ENCODE measurements around the gene TMEM156. TPM values are rescaled to one million over a fixed set of nuclear protein-coding genes. Genes with fewer than 3 reads are reported as not detected.
"Not testable (repeated sequence)": the region's sequence is repeated elsewhere in the genome, so short reads cannot be mapped to it uniquely, and the experiment has no call there.

TMEM156 gene
- total RNA-seq, 1 donor from 2014 or later: 0.41 TPM

- FAIRE-seq (no peak), DNase-seq (ENCODE audit: low spot score in 2 of 2) (peak; percentile 80 to 82)
Observed at GRCh38 chr4:39044364-39044955, 12.3 kb upstream of the TMEM156 start.

DNA sequence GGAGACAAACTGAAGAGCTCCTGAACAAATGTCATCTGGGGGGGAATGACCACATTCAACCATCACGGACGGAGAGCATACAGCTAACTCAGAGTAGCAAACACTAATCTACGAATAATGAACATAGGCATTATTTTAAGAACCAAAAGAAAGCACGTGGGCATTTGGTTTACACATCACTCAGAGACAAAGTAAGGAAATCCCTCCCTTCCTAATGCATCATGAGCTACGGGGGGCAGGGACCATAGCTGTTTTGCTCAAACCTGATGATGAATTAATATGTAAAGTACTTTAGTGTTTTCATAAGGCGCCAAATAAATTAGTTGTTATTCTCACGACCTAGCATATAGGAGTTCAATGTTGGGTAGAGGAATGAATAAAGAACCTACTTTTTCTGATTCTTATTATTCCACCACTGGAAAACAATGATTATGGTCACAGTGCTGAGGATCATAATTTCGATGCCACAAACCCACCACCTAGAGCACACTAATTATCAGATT, 11.7 kb upstream of the TMEM156 start:
- FAIRE-seq: no peak
- no peak for DNase-seq (ENCODE audit: low spot score in 2 of 2)

DNA sequence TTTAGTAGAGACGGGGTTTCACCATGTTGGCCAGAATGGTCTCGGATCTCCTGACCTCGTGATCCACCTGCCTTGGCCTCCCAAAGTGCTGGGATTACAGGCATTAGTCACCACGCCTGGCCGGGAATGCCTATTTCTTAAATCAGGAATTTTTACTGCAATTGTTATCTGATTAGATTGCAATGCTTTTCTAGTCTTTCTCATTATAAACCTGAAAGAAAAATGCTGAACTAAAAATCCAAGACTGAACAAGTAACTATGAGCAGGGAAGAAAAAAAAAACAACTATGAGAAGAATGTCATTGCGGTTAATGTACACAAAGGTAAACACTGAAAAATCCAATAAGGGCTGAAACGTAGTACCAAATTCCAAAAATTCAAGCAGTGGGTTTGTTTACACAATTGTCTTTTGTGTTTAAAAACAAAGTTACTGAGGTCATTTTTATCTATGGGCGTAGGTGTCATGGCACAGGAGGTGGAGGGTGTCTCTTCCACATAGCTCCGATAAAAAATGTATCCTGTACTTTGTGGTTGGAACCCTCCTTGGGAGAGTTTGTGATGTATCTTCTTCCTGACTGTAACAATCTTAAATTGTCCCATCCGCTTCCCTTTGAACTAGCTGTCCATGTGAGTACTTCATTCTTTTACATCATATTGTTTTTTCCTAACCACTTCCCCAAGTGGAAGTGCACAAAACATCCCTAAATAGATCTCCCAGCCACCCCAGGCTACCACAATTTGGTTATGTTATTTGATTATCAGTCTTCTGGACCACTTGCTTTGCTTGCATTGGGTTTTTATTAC, 11.1 kb upstream of the TMEM156 start:
- FAIRE-seq: no peak
- no peak for DNase-seq (ENCODE audit: low spot score in 2 of 2)

GRCh38 chr4:39042366-39042765, 10.2 kb upstream of the TMEM156 start:
- FAIRE-seq (no peak), DNase-seq (ENCODE audit: low spot score in 2 of 2) (no peak)

- FAIRE-seq (no peak), DNase-seq (ENCODE audit: low spot score in 2 of 2) (no peak)
Observed at GRCh38 chr4:39039108-39039507, 6.9 kb upstream of the TMEM156 start.

- DNase-seq (ENCODE audit: low spot score in 2 of 2) (no peak), FAIRE-seq (no peak)
Observed at GRCh38 chr4:39037941-39038340, 5.7 kb upstream of the TMEM156 start.

GRCh38 chr4:39037491-39037825, 5.2 kb upstream of the TMEM156 start:
- FAIRE-seq: no peak
- no peak for DNase-seq (ENCODE audit: low spot score in 2 of 2)

DNA sequence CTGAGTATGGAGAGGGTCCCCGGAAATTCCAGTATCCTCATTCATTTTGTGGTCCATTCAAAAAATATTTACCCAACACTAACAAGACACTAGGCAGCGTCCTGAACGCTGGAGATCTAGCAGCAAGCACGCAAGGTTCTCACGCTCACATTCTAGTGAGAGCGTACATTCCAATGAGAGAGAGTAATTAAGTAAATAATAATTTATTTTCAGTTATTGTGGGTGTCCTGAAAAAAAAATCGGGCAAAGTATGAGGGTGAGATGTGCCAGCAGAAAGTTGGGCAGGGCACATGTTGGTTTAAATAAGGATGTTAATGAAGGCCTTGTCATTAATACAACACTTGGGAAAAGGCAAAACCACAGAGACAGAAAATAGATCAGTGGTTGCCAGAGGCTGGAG, 4.0 kb upstream of the TMEM156 start:
- FAIRE-seq: no peak
- DNase-seq (ENCODE audit: low spot score in 2 of 2): no peak

GRCh38 chr4:39031590-39032020, 604 bp downstream of the TMEM156 start:
- peak; percentile 3 for FAIRE-seq
- not testable (repeated sequence) for DNase-seq (ENCODE audit: low spot score in 2 of 2)

DNA sequence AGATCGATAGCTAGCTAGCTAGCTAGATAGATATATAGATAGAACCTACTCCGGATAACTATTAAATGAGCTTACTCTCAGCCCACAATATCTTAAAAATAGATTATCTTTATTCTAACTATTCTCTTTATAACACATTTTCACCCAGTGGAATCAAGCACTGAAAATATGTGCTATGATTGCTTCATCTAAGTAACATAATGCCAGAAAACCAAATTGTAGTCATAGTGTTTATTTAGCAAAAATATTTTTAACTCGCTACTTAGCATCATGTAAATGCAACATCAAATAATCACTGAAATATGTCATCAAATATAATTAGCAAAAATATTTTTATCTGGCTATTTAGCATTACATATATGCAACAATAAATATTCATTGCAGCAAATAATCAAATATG, 1.5 kb downstream of the TMEM156 start:
- DNase-seq (ENCODE audit: low spot score in 2 of 2): no peak
- FAIRE-seq: no peak

- no peak for FAIRE-seq
Observed at GRCh38 chr4:39029752-39030694, 2.2 kb downstream of the TMEM156 start.

DNA sequence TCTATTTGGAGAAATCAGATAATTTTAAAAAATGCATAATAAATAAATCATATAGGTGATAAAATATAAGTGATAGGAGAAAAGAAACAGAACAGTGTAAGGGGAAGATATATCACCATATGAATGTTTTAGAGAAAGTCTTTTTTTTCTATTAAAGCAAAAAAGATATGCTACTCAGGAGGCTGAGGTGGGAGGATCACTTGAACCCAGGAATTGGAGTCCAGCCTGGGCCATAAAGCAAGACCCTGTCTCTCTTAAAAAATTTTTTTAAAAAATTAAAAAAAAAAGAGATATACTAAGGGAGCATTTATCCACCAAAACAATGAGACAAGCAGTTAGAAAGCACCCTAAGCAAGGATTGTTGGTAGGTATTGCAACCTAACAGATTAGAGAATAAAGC, 6.1 kb downstream of the TMEM156 start:
- no peak for DNase-seq (ENCODE audit: low spot score in 2 of 2)
- FAIRE-seq: no peak

More at GRCh38 chr4:39029752-39030694, 2.2 kb downstream of the TMEM156 start:
- DNase-seq (ENCODE audit: low spot score in 2 of 2): no peak

GRCh38 chr4:39025552-39026085, 6.6 kb downstream of the TMEM156 start:
- no peak for FAIRE-seq
- DNase-seq (ENCODE audit: low spot score in 2 of 2): no peak

DNA sequence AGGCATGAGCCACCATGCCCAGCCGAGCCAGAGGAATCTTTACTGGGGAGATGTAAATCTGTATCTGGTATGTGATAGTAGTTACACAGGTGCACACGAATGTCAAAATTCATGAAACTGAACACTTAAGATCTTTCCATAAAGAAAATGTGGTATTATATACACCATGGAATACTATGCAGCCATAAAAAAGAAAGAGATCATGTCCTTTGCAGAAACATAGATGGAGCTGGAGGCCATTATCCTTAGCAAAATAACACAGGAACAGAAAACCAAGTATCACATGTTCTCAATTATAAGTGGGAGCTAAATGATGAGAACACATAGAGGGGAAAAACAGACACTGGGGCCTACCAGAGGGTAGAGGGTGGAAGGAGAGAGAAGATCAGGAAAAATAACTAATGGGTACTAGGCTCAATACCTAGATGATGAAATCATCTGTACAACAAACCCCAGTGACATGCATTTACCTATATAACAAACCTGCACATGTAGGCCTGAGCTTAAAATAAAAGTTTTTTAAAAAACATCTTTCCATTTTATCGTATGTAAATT, 7.8 kb downstream of the TMEM156 start:
- no peak for FAIRE-seq
- no peak for DNase-seq (ENCODE audit: low spot score in 2 of 2)

DNA sequence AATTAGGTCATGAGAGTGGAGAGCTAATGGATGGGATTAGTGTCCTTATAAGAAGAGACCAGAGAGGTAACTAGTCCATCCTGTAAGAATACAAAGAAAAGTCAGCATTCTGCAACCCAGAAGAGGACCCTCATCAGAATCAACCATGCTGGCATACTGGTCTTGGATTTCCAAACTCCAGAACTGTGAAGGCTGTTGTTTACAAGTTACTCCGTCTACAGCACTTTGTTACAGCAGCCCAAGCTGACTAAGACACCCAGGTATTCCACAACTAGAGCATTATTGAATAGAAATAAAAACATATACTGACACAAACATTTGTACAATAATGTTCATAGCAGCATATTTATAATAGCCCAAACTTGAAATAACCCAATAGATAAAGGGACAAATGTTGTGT, 9.2 kb downstream of the TMEM156 start:
- no peak for DNase-seq (ENCODE audit: low spot score in 2 of 2)
- FAIRE-seq: no peak

DNA sequence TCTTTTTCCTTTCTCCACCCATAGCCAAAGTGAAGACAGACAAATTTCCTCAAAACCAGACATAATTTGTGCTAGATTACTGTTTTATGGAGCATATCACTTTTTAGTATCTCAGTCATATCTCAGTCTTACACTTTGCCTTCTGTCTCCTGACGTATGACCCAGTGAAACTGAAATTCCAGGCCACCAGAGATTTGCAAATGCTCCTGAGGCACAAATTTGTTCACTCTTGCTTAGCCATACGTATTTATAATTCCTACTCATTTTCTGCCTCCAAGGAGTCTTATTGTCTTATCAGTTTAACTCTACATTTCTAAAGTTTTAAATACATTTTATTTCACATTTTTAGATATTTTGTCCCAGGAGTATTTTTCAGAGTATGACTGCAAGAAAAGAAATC, 10.0 kb downstream of the TMEM156 start:
- no peak for FAIRE-seq
- DNase-seq (ENCODE audit: low spot score in 2 of 2): no peak

- DNase-seq (ENCODE audit: low spot score in 2 of 2): no peak
- FAIRE-seq: no peak
Observed at GRCh38 chr4:39021631-39022030, 10.6 kb downstream of the TMEM156 start.

DNA sequence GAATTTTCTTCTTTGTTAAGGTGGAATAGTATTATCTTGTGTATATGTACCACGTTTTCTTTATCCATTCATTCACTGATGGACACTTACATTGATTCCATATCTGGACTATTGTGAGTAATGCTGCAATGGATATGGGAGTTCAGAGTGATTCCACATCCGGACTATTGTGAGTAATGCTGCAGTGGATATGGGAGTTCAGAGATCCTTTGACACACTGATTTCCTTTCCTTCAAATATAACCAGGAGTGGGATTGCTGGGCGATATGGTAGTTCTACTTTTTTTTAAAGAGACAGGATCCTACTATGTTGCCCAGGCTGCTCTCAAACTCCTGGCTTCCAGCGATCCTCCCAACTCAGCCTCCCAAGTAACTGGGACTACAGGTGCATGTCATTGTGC, 12.1 kb downstream of the TMEM156 start:
- FAIRE-seq: no peak

GRCh38 chr4:39014028-39014427, 18.2 kb downstream of the TMEM156 start:
- DNase-seq (ENCODE audit: low spot score in 2 of 2) (no peak), FAIRE-seq (no peak)

More for the DNA sequence above, 12.1 kb downstream of the TMEM156 start:
- no peak for DNase-seq (ENCODE audit: low spot score in 2 of 2)

DNA sequence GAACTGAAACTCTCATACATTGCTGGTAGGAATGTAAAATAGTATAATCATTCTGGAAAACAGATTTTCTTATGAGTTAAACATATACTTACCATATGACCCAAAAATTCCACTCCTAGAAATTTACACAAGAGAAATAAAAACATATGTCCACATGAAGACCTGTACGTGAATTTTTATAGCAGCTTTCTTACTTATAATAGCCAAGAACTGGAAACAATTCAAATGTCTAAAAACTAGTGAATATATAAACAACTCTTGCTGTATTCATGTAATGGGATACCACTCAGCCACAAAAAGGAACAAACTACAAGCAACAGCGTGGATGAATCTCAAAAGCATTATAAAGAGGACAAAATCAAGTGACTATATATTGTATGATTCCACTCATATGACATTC, 27.5 kb downstream of the TMEM156 start:
- FAIRE-seq: no peak

More for the DNA sequence above, 27.5 kb downstream of the TMEM156 start:
- DNase-seq (ENCODE audit: low spot score in 2 of 2): no peak

All from frontal cortex (tissue), 4 donors.